Gastrocnemius medialis (tissue), 4 donors: ENCODE measurements around the gene TMEM14A. TPM values are rescaled to one million over a fixed set of nuclear protein-coding genes. Genes with fewer than 3 reads are reported as not detected.

ENCODE experiments used
- ATAC-seq, 2 donors: fragments of 150-250 bp; one replicate each; pipeline ENCODE4 v1.9.1; 2016
- DNase-seq, 2 donors: peaks; one replicate each; pipeline ENCODE4 v3.0.0-alpha.2; 2019
- H3K27ac ChIP-seq, 4 donors: fragments of 200-600 bp; sonication (generic); 1 replicate in 1 of 4; 2 replicates in 3 of 4; pipeline ENCODE4 v1.5.1; 2016 to 2018; ENCODE audit warnings: mild to moderate bottlenecking in 2 of 4, moderate library complexity in 1 of 4
- H3K27me3 ChIP-seq, 3 donors: fragments of 200-600 bp; sonication (generic) in 2 of 3; 1 replicate in 1 of 3; 2 replicates in 2 of 3; pipeline versions ENCODE4 v1.5.1 to v1.6.0; 2016 to 2019; ENCODE audit warnings: mild to moderate bottlenecking in 1 of 3, moderate library complexity in 1 of 3
- H3K36me3 ChIP-seq, 2 donors: fragments of 200-600 bp; sonication (generic) in 1 of 2; one replicate each; pipeline ENCODE4 v1.5.1; 2017 to 2018
- H3K4me1 ChIP-seq, 2 donors: fragments of 200-600 bp; sonication (generic) in 1 of 2; one replicate each; pipeline ENCODE4 v1.5.1; 2016 to 2017; ENCODE audit warnings: mild to moderate bottlenecking in 2 of 2
- H3K4me3 ChIP-seq, 4 donors: fragments of 200-600 bp; sonication (generic) in 3 of 4; 1 replicate in 1 of 4; 2 replicates in 3 of 4; pipeline ENCODE4 v1.5.1; 2016 to 2019; ENCODE audit warnings: mild to moderate bottlenecking in 2 of 4
- H3K9me3 ChIP-seq, 3 donors: fragments of 200-600 bp; sonication (generic) in 2 of 3; 1 replicate in 1 of 3; 2 replicates in 2 of 3; pipeline ENCODE4 v1.5.1; 2016 to 2019
- POLR2A ChIP-seq, 2 donors: fragments of 450-650 bp; IDR thresholded peaks; one replicate each; pipeline ENCODE4 v1.6.1; 2017; ENCODE audit warnings: antibody characterized with exemption in 2 of 2, mild to moderate bottlenecking in 2 of 2, moderate library complexity in 2 of 2
- in situ Hi-C, 4 donors: fragments of 200-750 bp; cut with MboI; loops; one replicate each; pipeline versions ENCODE4 v1.15.0 to v1.8.0; 2017; ENCODE audit warnings: low sequenced_read_pairs in 4 of 4
- intact Hi-C: fragments of 100-400 bp; cut with DNase I; formaldehyde crosslinking; loops from one replicate; pipeline ENCODE4 v1.15.1; 2023; ENCODE audit warnings: low total_unique reads
- total RNA-seq, 4 donors: library from RNA; depleted of rRNA; stranded (reverse); fragments of >200 nt; gene quantifications; one replicate each; pipeline versions ENCODE4 v1.1.0 to v1.2.3, GENCODE V29; 2016
- TF ChIP-seq, protein P1 (sequence below), 5 experiments: fragments of 450-650 bp in 3 of 5; fragments of 200-600 bp in 2 of 5; sonication (generic) in 2 of 5; IDR thresholded peaks in 4 of 5; conservative IDR thresholded peaks in 1 of 5; 1 replicate in 4 of 5; 2 replicates in 1 of 5; pipeline ENCODE4 v1.5.1; 2016 to 2019; ENCODE audit warnings: antibody characterized with exemption in 5 of 5, mild to moderate bottlenecking in 3 of 5, moderate library complexity in 3 of 5

Gene TMEM14A
- total RNA-seq, 4 donors from 2014 or later, result 0.75 to 1.8 (median 1.4) TPM; not detected in 1

DNA sequence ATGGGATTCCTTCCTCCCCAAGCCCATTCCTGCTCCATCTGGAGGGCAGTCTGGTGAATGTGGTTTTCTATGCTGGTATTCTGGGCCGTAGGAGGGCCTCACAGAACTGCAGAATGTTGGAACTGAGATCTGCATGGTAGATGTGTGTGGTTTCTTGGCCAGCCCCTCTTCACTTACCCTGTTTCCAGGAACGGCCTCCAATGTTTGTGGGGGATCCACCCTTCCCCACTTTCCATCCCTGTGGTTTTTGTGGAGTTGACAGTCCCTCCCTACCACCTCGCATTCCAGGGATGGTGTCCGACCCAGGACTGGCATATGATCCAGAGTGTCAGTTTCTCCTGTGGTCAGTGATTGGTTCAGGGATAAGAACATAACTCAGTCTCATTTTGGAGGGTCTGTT, 26.7 kb upstream of the TMEM14A start:
- intact Hi-C loops (no loop called here), in situ Hi-C loops (no loop called here)
- Histone ChIP-seq H3K27me3 (no peaks in the 10 kb centered on the region), H3K4me3 (no peak overlapping the region), H3K27ac (no peak overlapping the region), H3K36me3 (no peaks in the 10 kb centered on the region), H3K9me3 (no peaks in the 10 kb centered on the region), H3K4me1 (no peaks in the 10 kb centered on the region)
- no peak for DNase-seq
- ATAC-seq, result no peak
- TF ChIP-seq, protein P1, sequence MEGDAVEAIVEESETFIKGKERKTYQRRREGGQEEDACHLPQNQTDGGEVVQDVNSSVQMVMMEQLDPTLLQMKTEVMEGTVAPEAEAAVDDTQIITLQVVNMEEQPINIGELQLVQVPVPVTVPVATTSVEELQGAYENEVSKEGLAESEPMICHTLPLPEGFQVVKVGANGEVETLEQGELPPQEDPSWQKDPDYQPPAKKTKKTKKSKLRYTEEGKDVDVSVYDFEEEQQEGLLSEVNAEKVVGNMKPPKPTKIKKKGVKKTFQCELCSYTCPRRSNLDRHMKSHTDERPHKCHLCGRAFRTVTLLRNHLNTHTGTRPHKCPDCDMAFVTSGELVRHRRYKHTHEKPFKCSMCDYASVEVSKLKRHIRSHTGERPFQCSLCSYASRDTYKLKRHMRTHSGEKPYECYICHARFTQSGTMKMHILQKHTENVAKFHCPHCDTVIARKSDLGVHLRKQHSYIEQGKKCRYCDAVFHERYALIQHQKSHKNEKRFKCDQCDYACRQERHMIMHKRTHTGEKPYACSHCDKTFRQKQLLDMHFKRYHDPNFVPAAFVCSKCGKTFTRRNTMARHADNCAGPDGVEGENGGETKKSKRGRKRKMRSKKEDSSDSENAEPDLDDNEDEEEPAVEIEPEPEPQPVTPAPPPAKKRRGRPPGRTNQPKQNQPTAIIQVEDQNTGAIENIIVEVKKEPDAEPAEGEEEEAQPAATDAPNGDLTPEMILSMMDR (IDR thresholded peaks at IDR 0.05 in 4 of 5, conservative IDR thresholded peaks at IDR 0.05 in 1 of 5), result no peak
- no peak for TF ChIP-seq POLR2A (IDR thresholded peaks at IDR 0.05)

DNA sequence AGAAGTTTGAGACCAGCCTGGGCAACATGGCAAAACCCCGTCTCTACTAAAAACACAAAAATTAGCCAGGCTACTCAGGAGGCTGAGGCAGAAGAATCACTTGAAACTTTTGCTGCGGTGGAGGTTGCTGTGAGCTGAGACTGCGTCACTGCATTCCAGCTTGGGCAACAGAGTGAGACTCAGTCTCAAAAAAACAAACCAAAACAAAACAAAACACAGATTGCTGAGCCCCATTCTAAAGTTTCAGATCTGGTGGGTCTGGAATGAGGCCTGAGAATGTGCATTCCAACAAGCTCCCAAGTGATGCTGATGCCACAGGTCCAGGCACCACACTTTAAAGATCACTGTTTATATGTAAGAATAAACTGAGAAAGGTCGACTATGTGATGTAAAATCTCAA, 24.9 kb upstream of the TMEM14A start:
- Histone ChIP-seq H3K4me1 (no peaks in the 10 kb centered on the region), H3K36me3 (no peaks in the 10 kb centered on the region), H3K27ac (no peak overlapping the region), H3K4me3 (no peak overlapping the region), H3K27me3 (no peaks in the 10 kb centered on the region), H3K9me3 (no peaks in the 10 kb centered on the region)
- ATAC-seq (no peak), DNase-seq (no peak)
- intact Hi-C loops (no loop called here), in situ Hi-C loops (no loop called here)
- TF ChIP-seq, protein P1 (IDR thresholded peaks at IDR 0.05 in 4 of 5, conservative IDR thresholded peaks at IDR 0.05 in 1 of 5), result no peak
- TF ChIP-seq POLR2A (IDR thresholded peaks at IDR 0.05), result no peak

DNA sequence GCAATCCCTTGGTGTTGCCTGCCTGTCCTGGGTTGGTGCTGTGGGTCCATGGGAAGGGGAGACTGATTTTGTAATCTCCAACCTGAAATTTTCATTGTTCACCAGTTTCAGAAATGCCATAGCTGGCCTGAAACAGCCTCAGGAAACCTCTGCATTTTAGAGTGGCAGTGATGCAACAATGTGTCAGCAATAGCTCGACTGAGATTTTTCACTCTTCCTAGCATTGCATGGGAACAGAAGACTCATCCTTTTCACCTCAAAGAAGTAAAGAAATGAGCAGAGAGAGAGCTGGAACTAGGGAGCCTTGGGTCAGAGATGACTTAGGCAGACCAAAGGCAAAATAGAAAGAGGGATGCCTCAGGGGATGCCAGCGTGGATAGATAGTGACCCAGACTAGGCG, 23.7 kb upstream of the TMEM14A start:
- H3K4me3 ChIP-seq, result no peak overlapping the region
- no peaks in the 10 kb centered on the region for H3K36me3 ChIP-seq
- no peaks in the 10 kb centered on the region for H3K9me3 ChIP-seq
- no peak overlapping the region for H3K27ac ChIP-seq
- no peaks in the 10 kb centered on the region for H3K27me3 ChIP-seq
- in situ Hi-C loops, result no loop called here
- ATAC-seq (no peak), DNase-seq (no peak)
- H3K4me1 ChIP-seq, result no peaks in the 10 kb centered on the region
- TF ChIP-seq, protein P1 (IDR thresholded peaks at IDR 0.05 in 4 of 5, conservative IDR thresholded peaks at IDR 0.05 in 1 of 5), result no peak
- no peak for TF ChIP-seq POLR2A (IDR thresholded peaks at IDR 0.05)
- intact Hi-C loops, result no loop called here

DNA sequence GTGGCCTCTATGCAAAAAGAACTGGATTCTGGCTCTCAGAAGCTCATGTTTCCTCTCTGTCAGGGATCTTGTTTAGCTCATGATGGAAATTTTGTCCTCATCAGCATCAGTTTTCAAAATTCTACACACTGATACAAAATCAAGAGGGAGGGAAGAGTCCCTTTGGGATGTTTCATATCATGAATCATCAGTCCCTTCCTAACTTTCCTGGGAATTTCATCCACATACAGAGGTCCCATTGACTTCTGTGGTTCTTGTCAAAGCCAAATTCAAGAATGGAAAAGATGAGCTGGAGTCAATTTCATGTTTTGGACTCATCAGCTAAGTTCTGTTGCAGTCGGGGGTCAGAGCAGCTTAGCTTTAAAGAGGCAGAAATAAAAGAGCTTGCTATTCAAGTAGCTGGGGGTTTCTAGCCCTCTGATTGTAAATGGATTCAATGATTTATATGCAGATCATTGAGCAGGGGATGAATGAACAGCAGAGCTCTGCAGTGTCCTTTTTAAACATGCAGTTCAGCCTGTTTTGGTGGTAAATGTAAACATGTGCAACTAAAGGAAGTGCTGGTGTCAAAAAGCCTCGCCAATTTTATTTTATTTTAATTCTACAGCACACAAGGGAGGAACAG, 21.3 kb upstream of the TMEM14A start:
- ATAC-seq (no peak), DNase-seq (no peak)
- H3K9me3 ChIP-seq, result no peaks in the 10 kb centered on the region
- in situ Hi-C loops (loop anchor here in 3 of 4 donors (5.0 to 25.0 kb wide), 3 partner anchors 55 to 362 kb away; partner anchors contain the start of gene MCM3 (in 3 of the 3)), intact Hi-C loops (no loop called here)
- H3K27ac ChIP-seq, result no peak overlapping the region
- H3K27me3 ChIP-seq, result no peaks in the 10 kb centered on the region
- no peaks in the 10 kb centered on the region for H3K4me1 ChIP-seq
- no peak overlapping the region for H3K4me3 ChIP-seq
- no peak for TF ChIP-seq POLR2A (IDR thresholded peaks at IDR 0.05)
- H3K36me3 ChIP-seq, result no peaks in the 10 kb centered on the region

DNA sequence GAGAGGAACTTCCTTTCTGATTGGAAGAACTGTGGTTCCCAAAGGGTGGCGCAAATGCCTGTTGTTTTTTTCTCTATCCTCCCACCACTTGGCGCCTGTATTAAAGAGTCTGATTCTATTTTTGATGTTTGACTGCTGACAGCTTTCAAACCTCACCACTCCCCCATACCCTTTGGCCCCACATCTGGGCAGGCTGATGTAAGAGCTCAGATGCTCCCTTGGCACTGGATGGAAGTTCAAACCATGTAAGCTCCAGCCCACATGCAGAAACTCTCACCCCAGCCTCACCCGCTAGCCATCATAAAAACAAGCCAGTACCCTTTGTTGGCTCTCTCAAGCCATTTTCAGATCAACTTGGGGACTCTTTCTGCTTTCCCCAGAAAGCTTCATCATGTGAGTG, 20.0 kb upstream of the TMEM14A start:
- Histone ChIP-seq H3K4me3 (no peak overlapping the region), H3K4me1 (no peaks in the 10 kb centered on the region), H3K9me3 (no peaks in the 10 kb centered on the region), H3K27me3 (no peaks in the 10 kb centered on the region), H3K36me3 (no peaks in the 10 kb centered on the region), H3K27ac (no peak overlapping the region)
- intact Hi-C loops, result no loop called here
- no peak for DNase-seq
- TF ChIP-seq, protein P1 (IDR thresholded peaks at IDR 0.05 in 4 of 5, conservative IDR thresholded peaks at IDR 0.05 in 1 of 5), result no peak
- TF ChIP-seq POLR2A (IDR thresholded peaks at IDR 0.05), result no peak
- ATAC-seq, result no peak
- in situ Hi-C loops, result loop anchor here in 3 of 4 donors (5.0 to 25.0 kb wide), 3 partner anchors 56 to 364 kb away; partner anchors contain the start of gene MCM3 (in 3 of the 3)
